Measurements from ENCODE around the gene RAN.
"Not testable (repeated sequence)": the region's sequence is repeated elsewhere in the genome, so short reads cannot be mapped to it uniquely, and the experiment has no call there.

RAN gene

GRCh38 chr12:130871286-130872178 lies at the start of gene RAN:
TSS of gene RAN (plus strand) at chr12:130872066. CDS start at chr12:130872594, 528 bp downstream.
- DNase-seq, result peak; percentile 91

GRCh38 chr12:130825771-130826150 lies 46.1 kb upstream of the RAN start:
- no peak for DNase-seq

GRCh38 chr12:130826151-130826801 lies 45.6 kb upstream of the RAN start:
- DNase-seq, result no peak

GRCh38 chr12:130827432-130827831 lies 44.4 kb upstream of the RAN start:
- DNase-seq, result no peak

- DNase-seq, result no peak
Measured at GRCh38 chr12:130828895-130829294, 43.0 kb upstream of the RAN start.

- no peak for DNase-seq
Measured at GRCh38 chr12:130829391-130830245, 42.2 kb upstream of the RAN start.

- DNase-seq, result peak; percentile 88
Measured at GRCh38 chr12:130830246-130830551, 41.7 kb upstream of the RAN start.

- DNase-seq, result no peak
Measured at GRCh38 chr12:130831246-130831645, 40.6 kb upstream of the RAN start.

- no peak for DNase-seq
Measured at GRCh38 chr12:130831876-130832405, 39.9 kb upstream of the RAN start.

- DNase-seq, result no peak
Measured at GRCh38 chr12:130832561-130833209, 39.2 kb upstream of the RAN start.

- no peak for DNase-seq
Measured at GRCh38 chr12:130835011-130835410, 36.9 kb upstream of the RAN start.

GRCh38 chr12:130835436-130835835 lies 36.4 kb upstream of the RAN start:
- DNase-seq, result no peak

GRCh38 chr12:130838284-130838950 lies 33.4 kb upstream of the RAN start:
- DNase-seq, result peak; percentile 66

GRCh38 chr12:130838951-130839769 lies 32.7 kb upstream of the RAN start, which contains the start of gene STX2:
TSS of gene STX2 (minus strand) at chr12:130839250. CDS start at chr12:130839099, 151 bp downstream.
- peak; percentile 81 for DNase-seq

- no peak for DNase-seq
Measured at GRCh38 chr12:130839770-130840404, 32.0 kb upstream of the RAN start.

GRCh38 chr12:130846369-130846768 lies 25.5 kb upstream of the RAN start:
- no peak for DNase-seq

- DNase-seq, result no peak
Measured at GRCh38 chr12:130847112-130847511, 24.8 kb upstream of the RAN start.

GRCh38 chr12:130848105-130848504 lies 23.8 kb upstream of the RAN start:
- not testable (repeated sequence) for DNase-seq

- DNase-seq, result not testable (repeated sequence)
Measured at GRCh38 chr12:130848785-130849305, 23.0 kb upstream of the RAN start.
